Fibroblast of lung (primary cell): ENCODE data around the gene AHCYL1. TPM values are rescaled to one million over a fixed set of nuclear protein-coding genes. Genes with fewer than 3 reads are reported as not detected.
"Not testable (repeated sequence)": the region's sequence is repeated elsewhere in the genome, so short reads cannot be mapped to it uniquely, and the experiment has no call there.

ENCODE experiments used
- DNase-seq, 2 donors: peaks; one replicate each; pipeline versions ENCODE4 v3.0.0 to v3.0.0-alpha.2; 2010; ENCODE audit warnings: low read depth in 2 of 2
- H2AFZ ChIP-seq: 2 replicates; pipeline ENCODE4 v1.5.1; 2012; ENCODE audit warnings: low read length, control low read depth, inconsistent platforms
- H3K27ac ChIP-seq: 2 replicates; pipeline ENCODE4 v1.5.1; 2011; ENCODE audit warnings: low read length, control low read depth; ENCODE audit not compliant: insufficient read depth
- H3K27me3 ChIP-seq: 2 replicates; pipeline ENCODE4 v1.5.1; 2011; ENCODE audit warnings: mild to moderate bottlenecking, low read length; ENCODE audit not compliant: control insufficient read depth, insufficient read depth
- H3K36me3 ChIP-seq: 2 replicates; pipeline ENCODE4 v1.5.1; 2011; ENCODE audit warnings: low read length; ENCODE audit not compliant: control insufficient read depth, insufficient read depth
- H3K4me1 ChIP-seq: 2 replicates; pipeline ENCODE4 v1.5.1; 2011; ENCODE audit warnings: low read length; ENCODE audit not compliant: control insufficient read depth, insufficient read depth; ENCODE audit errors: extremely low read depth
- H3K4me2 ChIP-seq: 2 replicates; pipeline ENCODE4 v1.5.1; 2011; ENCODE audit warnings: low read length, control low read depth; ENCODE audit not compliant: insufficient read depth; ENCODE audit errors: extremely low read depth
- H3K4me3 ChIP-seq, 4 experiments: fragments of 200-600 bp in 1 of 4; sonication (generic) in 1 of 4; replicated peaks in 1 of 4; 2 replicates each; pipeline ENCODE4 v1.5.1; 2011 to 2016; ENCODE audit warnings: low read length in 4 of 4, low read depth in 3 of 4, mild to moderate bottlenecking in 3 of 4, control low read depth in 2 of 4, inconsistent platforms in 1 of 4, mixed read lengths in 1 of 4; ENCODE audit not compliant: insufficient read depth in 1 of 4; ENCODE audit errors: control extremely low read depth in 1 of 4
- H3K79me2 ChIP-seq: 2 replicates; pipeline ENCODE4 v1.5.1; 2012; ENCODE audit warnings: mild to moderate bottlenecking, low read length, inconsistent platforms; ENCODE audit not compliant: control insufficient read depth, insufficient read depth
- H3K9ac ChIP-seq: 2 replicates; pipeline ENCODE4 v1.5.1; 2011; ENCODE audit warnings: mild to moderate bottlenecking, low read length, control low read depth; ENCODE audit not compliant: insufficient read depth
- H3K9me3 ChIP-seq: 2 replicates; pipeline ENCODE4 v1.5.1; 2012; ENCODE audit warnings: low read depth, low read length; ENCODE audit not compliant: control insufficient read depth, insufficient read depth
- H4K20me1 ChIP-seq: 2 replicates; pipeline ENCODE4 v1.5.1; 2011; ENCODE audit warnings: low read length; ENCODE audit not compliant: control insufficient read depth, insufficient read depth; ENCODE audit errors: extremely low read depth
- EZH2 ChIP-seq: IDR thresholded peaks from 2 replicates; pipeline ENCODE4 v1.5.1; 2012; ENCODE audit warnings: low read length, control low read depth, mild to moderate bottlenecking; ENCODE audit errors: missing control alignments
- polyA plus RNA-seq, 2 donors: library from polyadenylated mRNA; depleted of rRNA in 1 of 2; stranded (reverse) in 1 of 2; unstranded in 1 of 2; fragments of >200 nt; gene quantifications; 2 replicates each; pipeline ENCODE4 v1.2.1, GENCODE V29; 2011 to 2012; ENCODE audit warnings: missing spikeins in 1 of 2
- total RNA-seq: library from RNA; depleted of rRNA; stranded (reverse); fragments of >200 nt; gene quantifications from 2 replicates; pipeline ENCODE4 v1.2.1, GENCODE V29; 2014
- TF ChIP-seq, protein P1 (sequence below), 2 donors: IDR thresholded peaks in 1 of 2; conservative IDR thresholded peaks in 1 of 2; 1 replicate in 1 of 2; 2 replicates in 1 of 2; pipeline ENCODE4 v1.5.1; 2011 to 2012; ENCODE audit warnings: low read length in 2 of 2, control low read depth in 1 of 2, inconsistent platforms in 1 of 2, low read depth in 1 of 2, mild to moderate bottlenecking in 1 of 2

Gene AHCYL1
- total and polyA plus RNA-seq, 2 donors (not counting 1 experiment from before 2014, with no cell fraction given): 70.5 to 83.3 TPM

DNA sequence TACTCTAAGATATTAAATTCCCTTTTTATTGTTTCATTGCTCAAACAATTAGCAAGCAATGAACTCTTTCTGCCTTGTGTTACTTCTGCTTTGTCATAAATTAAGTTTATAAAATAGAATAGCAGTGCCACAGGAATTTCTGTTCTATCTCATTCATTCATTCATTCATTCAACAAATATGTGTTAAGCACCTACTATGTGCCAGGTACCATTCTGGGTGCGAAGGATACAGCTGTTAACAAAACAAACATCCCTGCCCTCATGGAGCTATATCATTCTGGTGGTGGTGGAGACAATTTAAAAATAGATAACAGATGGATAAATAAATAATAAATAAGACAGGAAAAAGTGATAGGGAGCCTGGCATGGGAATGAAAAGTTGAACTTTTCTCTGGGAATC lies 34.5 kb upstream of the AHCYL1 start:
- H3K79me2 ChIP-seq: no peaks in the 10 kb centered on the region
- no peaks in the 10 kb centered on the region for H3K9me3 ChIP-seq
- no peaks in the 10 kb centered on the region for H3K36me3 ChIP-seq
- H4K20me1 ChIP-seq: no peaks in the 10 kb centered on the region
- no peak for TF ChIP-seq EZH2
- TF ChIP-seq, protein P1, sequence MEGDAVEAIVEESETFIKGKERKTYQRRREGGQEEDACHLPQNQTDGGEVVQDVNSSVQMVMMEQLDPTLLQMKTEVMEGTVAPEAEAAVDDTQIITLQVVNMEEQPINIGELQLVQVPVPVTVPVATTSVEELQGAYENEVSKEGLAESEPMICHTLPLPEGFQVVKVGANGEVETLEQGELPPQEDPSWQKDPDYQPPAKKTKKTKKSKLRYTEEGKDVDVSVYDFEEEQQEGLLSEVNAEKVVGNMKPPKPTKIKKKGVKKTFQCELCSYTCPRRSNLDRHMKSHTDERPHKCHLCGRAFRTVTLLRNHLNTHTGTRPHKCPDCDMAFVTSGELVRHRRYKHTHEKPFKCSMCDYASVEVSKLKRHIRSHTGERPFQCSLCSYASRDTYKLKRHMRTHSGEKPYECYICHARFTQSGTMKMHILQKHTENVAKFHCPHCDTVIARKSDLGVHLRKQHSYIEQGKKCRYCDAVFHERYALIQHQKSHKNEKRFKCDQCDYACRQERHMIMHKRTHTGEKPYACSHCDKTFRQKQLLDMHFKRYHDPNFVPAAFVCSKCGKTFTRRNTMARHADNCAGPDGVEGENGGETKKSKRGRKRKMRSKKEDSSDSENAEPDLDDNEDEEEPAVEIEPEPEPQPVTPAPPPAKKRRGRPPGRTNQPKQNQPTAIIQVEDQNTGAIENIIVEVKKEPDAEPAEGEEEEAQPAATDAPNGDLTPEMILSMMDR (conservative IDR thresholded peaks at IDR 0.05 in 1 of 2, IDR thresholded peaks at IDR 0.05 in 1 of 2; ENCODE audit: low read depth in 1 of 2, low read length in 2 of 2): no peak
- no peaks in the 10 kb centered on the region for H3K4me1 ChIP-seq
- no peak overlapping the region for H3K4me2 ChIP-seq
- no peak overlapping the region for H2AFZ ChIP-seq
- no peak overlapping the region for H3K27ac ChIP-seq
- H3K27me3 ChIP-seq: no peaks in the 10 kb centered on the region
- no peak overlapping the region for H3K9ac ChIP-seq
- DNase-seq: no peak
- no peak overlapping the region for H3K4me3 ChIP-seq

DNA sequence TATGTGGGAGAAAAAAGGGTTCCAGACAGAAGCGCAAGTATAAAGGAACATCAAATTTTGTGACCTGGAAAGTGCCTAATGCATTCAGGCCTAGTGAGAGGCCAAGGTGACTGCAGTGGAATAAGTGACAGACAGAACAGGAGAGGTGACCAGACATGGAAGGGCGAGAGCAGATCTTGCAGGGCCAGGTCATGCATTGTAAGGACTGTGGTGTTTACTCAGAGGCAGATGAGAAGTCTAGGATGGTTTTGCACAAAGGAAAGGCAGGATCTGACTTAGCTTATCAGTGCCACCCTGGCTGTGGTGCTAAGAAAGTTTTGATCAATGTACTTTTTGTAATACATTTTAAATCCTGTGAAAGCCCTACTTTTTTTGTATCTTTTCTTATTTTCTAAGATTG lies 34.1 kb upstream of the AHCYL1 start:
- Histone ChIP-seq H3K27ac (no peak overlapping the region), H3K79me2 (no peaks in the 10 kb centered on the region), H3K4me1 (no peaks in the 10 kb centered on the region), H3K27me3 (no peaks in the 10 kb centered on the region), H3K4me2 (no peak overlapping the region), H2AFZ (peak overlapping the region; percentile 60), H3K4me3 (no peak overlapping the region), H4K20me1 (no peaks in the 10 kb centered on the region), H3K36me3 (no peaks in the 10 kb centered on the region), H3K9ac (no peak overlapping the region), H3K9me3 (no peaks in the 10 kb centered on the region)
- no peak for DNase-seq
- no peak for TF ChIP-seq EZH2
- TF ChIP-seq, protein P1 (conservative IDR thresholded peaks at IDR 0.05 in 1 of 2, IDR thresholded peaks at IDR 0.05 in 1 of 2; ENCODE audit: low read depth in 1 of 2, low read length in 2 of 2): no peak

DNA sequence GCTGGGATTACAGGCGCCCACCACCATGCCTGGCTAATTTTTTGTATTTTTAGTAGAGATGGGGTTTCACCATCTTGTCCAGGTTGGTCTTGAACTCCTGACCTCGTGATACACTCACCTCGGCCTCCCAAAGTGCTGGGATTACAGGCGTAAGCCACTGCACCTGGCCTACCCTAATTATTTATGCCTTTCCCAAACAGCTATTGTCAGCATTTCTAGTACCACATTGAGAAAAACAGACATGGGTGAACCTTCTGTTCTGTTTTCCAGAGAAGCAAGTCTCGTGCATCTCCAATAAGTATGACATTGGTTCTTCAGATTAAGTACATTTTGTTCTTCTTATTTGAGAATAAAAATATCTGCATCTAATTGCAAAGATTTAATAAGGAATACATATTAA lies 33.1 kb upstream of the AHCYL1 start:
- not testable (repeated sequence) for H3K36me3 ChIP-seq, H2AFZ ChIP-seq, DNase-seq

More for the DNA sequence above, 33.1 kb upstream of the AHCYL1 start:
- not testable (repeated sequence) for H3K9me3 ChIP-seq, H4K20me1 ChIP-seq, H3K4me3 ChIP-seq, H3K27me3 ChIP-seq, H3K4me2 ChIP-seq, H3K79me2 ChIP-seq, H3K27ac ChIP-seq, H3K4me1 ChIP-seq, H3K9ac ChIP-seq
